Breast epithelium (tissue), 3 donors: ENCODE measurements around the gene CTNNA1.

Experiments
- POLR2A ChIP-seq: fragments of 450-650 bp; IDR thresholded peaks from one replicate; pipeline ENCODE4 v1.6.1; 2016; ENCODE audit warnings: antibody characterized with exemption, mild to moderate bottlenecking, moderate library complexity
- POLR2AphosphoS5 ChIP-seq, 3 donors: sonication (generic); formaldehyde crosslinking; IDR thresholded peaks; one replicate each; pipeline ENCODE4 v1.6.1; 2017; ENCODE audit warnings: antibody characterized with exemption in 3 of 3

GRCh38 chr5:138803285-138803684, 50.1 kb downstream of the CTNNA1 start:
- TF ChIP-seq POLR2AphosphoS5 (IDR thresholded peaks at IDR 0.05) (no peak), POLR2A (no peak)
